Gastrocnemius medialis (tissue), 4 donors: ENCODE measurements around the gene IGFL2. TPM values are rescaled to one million over a fixed set of nuclear protein-coding genes. Genes with fewer than 3 reads are reported as not detected.
"Not testable (repeated sequence)": the region's sequence is repeated elsewhere in the genome, so short reads cannot be mapped to it uniquely, and the experiment has no call there.

Experiments used
- ATAC-seq, 2 donors: fragments of 150-250 bp; one replicate each; pipeline ENCODE4 v1.9.1; 2016
- DNase-seq, 2 donors: peaks; one replicate each; pipeline ENCODE4 v3.0.0-alpha.2; 2019
- H3K27ac ChIP-seq, 4 donors: fragments of 200-600 bp; sonication (generic); 1 replicate in 1 of 4; 2 replicates in 3 of 4; pipeline ENCODE4 v1.5.1; 2016 to 2018; ENCODE audit warnings: mild to moderate bottlenecking in 2 of 4, moderate library complexity in 1 of 4
- H3K27me3 ChIP-seq, 3 donors: fragments of 200-600 bp; sonication (generic) in 2 of 3; 1 replicate in 1 of 3; 2 replicates in 2 of 3; pipeline versions ENCODE4 v1.5.1 to v1.6.0; 2016 to 2019; ENCODE audit warnings: mild to moderate bottlenecking in 1 of 3, moderate library complexity in 1 of 3
- H3K36me3 ChIP-seq, 2 donors: fragments of 200-600 bp; sonication (generic) in 1 of 2; one replicate each; pipeline ENCODE4 v1.5.1; 2017 to 2018
- H3K4me1 ChIP-seq, 2 donors: fragments of 200-600 bp; sonication (generic) in 1 of 2; one replicate each; pipeline ENCODE4 v1.5.1; 2016 to 2017; ENCODE audit warnings: mild to moderate bottlenecking in 2 of 2
- H3K4me3 ChIP-seq, 4 donors: fragments of 200-600 bp; sonication (generic) in 3 of 4; 1 replicate in 1 of 4; 2 replicates in 3 of 4; pipeline ENCODE4 v1.5.1; 2016 to 2019; ENCODE audit warnings: mild to moderate bottlenecking in 2 of 4
- H3K9me3 ChIP-seq, 3 donors: fragments of 200-600 bp; sonication (generic) in 2 of 3; 1 replicate in 1 of 3; 2 replicates in 2 of 3; pipeline ENCODE4 v1.5.1; 2016 to 2019
- CTCF ChIP-seq, 5 experiments: fragments of 450-650 bp in 3 of 5; fragments of 200-600 bp in 2 of 5; sonication (generic) in 2 of 5; IDR thresholded peaks in 4 of 5; conservative IDR thresholded peaks in 1 of 5; 1 replicate in 4 of 5; 2 replicates in 1 of 5; pipeline ENCODE4 v1.5.1; 2016 to 2019; ENCODE audit warnings: antibody characterized with exemption in 5 of 5, mild to moderate bottlenecking in 3 of 5, moderate library complexity in 3 of 5
- POLR2A ChIP-seq, 2 donors: fragments of 450-650 bp; IDR thresholded peaks; one replicate each; pipeline ENCODE4 v1.6.1; 2017; ENCODE audit warnings: antibody characterized with exemption in 2 of 2, mild to moderate bottlenecking in 2 of 2, moderate library complexity in 2 of 2
- in situ Hi-C, 4 donors: fragments of 200-750 bp; cut with MboI; loops; one replicate each; pipeline versions ENCODE4 v1.15.0 to v1.8.0; 2017; ENCODE audit warnings: low sequenced_read_pairs in 4 of 4
- intact Hi-C: fragments of 100-400 bp; cut with DNase I; formaldehyde crosslinking; loops from one replicate; pipeline ENCODE4 v1.15.1; 2023; ENCODE audit warnings: low total_unique reads
- total RNA-seq, 4 donors: library from RNA; depleted of rRNA; stranded (reverse); fragments of >200 nt; gene quantifications; one replicate each; pipeline versions ENCODE4 v1.1.0 to v1.2.3, GENCODE V29; 2016

The IGFL2 gene
- total RNA-seq, 4 donors from 2014 or later, result not detected

- Histone ChIP-seq H3K4me1 (peaks cover 8 to 14% of the 10 kb centered on the region in 2 donors), H3K36me3 (no peaks in the 10 kb centered on the region), H3K4me3 (no peak overlapping the region), H3K27me3 (peaks cover 0 to 4% (median 3%) of the 10 kb centered on the region in 3 donors), H3K27ac (no peak overlapping the region), H3K9me3 (no peaks in the 10 kb centered on the region)
- TF ChIP-seq CTCF (IDR thresholded peaks at IDR 0.05 in 4 of 5, conservative IDR thresholded peaks at IDR 0.05 in 1 of 5), result no peak
- TF ChIP-seq POLR2A (IDR thresholded peaks at IDR 0.05), result no peak
- intact Hi-C loops, result no loop called here
- ATAC-seq (no peak), DNase-seq (no peak)
- in situ Hi-C loops, result no loop called here
These were observed 56.0 kb downstream of the IGFL2 start for GRCh38 chr19:46204008-46204407.

DNA sequence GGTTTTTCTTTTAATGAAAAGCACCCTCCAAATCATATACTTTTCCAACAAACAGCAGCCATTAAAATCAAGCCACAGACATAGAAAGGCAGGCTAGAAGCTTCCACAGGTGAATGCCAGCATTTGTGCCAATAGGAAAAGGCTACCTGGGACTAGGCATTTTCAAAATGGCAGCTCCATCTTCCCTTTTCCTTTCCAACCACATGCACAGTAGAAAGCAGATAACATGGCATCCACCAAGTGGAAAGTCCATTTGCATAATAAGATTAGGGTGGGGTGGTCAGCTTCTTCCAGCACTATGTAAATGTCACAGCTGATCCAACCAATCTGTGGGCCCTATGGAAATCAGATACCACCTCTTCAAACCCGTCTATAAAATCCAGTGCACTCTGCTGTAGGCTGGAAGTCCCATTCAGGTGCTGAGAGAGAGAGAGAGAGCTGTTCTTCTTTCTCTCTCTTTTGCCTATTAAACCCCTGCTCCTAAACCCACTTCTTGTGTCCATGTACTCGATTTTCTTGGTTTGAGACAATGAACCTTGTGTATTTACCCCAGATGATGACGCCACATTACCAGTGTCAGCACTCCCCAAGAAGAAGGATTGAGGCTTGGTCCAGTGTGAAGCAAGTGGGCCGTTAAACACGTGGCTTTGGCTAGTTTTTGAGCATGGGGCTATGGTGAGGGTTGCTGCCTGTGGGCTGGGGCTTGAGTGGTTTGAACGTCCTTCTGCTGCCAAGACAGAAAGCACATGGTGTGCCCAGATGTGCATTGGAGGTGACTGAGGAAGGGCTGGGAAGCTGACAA is 57.3 kb downstream of the IGFL2 start:
- no peak overlapping the region for H3K4me3 ChIP-seq
- no peak for DNase-seq
- peak overlapping the region in 1 of 4 donors; percentile 37 for H3K27ac ChIP-seq
- TF ChIP-seq CTCF (IDR thresholded peaks at IDR 0.05 in 4 of 5, conservative IDR thresholded peaks at IDR 0.05 in 1 of 5) (no peak), POLR2A (IDR thresholded peaks at IDR 0.05) (no peak)
- intact Hi-C loops, result no loop called here
- H3K27me3 ChIP-seq, result peaks cover 0 to 4% (median 3%) of the 10 kb centered on the region in 3 donors
- no peak for ATAC-seq
- H3K4me1 ChIP-seq, result peaks cover 8 to 14% of the 10 kb centered on the region in 2 donors
- in situ Hi-C loops, result no loop called here
- H3K36me3 ChIP-seq, result no peaks in the 10 kb centered on the region
- no peaks in the 10 kb centered on the region for H3K9me3 ChIP-seq

DNA sequence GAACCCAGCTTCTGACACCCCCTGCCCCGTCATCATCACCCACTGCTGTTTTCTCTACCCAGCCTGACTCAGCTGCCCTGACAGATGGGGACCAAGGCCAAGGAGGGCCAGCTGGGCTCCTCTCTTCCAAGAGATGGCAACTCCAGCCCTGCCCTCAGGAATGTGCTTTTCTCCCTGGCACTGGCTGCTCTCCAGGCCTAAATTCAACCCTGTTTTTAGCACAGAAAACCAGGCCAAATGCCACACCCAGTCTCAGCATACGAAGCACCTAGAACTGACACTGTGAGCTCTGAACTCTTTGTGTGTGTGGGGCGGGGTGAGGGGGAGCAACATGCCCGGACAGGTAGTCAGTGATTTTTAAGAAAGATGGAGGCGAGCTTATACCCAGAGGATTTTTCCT is 58.1 kb downstream of the IGFL2 start:
- intact Hi-C loops, result no loop called here
- Histone ChIP-seq H3K4me1 (peaks cover 16 to 19% of the 10 kb centered on the region in 2 donors), H3K27me3 (peaks cover 0 to 3% (median 0%) of the 10 kb centered on the region in 3 donors), H3K27ac (peak overlapping the region in 1 of 4 donors; percentile 37), H3K9me3 (no peaks in the 10 kb centered on the region), H3K36me3 (no peaks in the 10 kb centered on the region), H3K4me3 (no peak overlapping the region)
- in situ Hi-C loops, result no loop called here
- DNase-seq (peak; percentile 60 to 76), ATAC-seq (peak; percentile 75 to 88)
- TF ChIP-seq POLR2A (IDR thresholded peaks at IDR 0.05) (no peak), CTCF (IDR thresholded peaks at IDR 0.05 in 4 of 5, conservative IDR thresholded peaks at IDR 0.05 in 1 of 5) (no peak)

DNA sequence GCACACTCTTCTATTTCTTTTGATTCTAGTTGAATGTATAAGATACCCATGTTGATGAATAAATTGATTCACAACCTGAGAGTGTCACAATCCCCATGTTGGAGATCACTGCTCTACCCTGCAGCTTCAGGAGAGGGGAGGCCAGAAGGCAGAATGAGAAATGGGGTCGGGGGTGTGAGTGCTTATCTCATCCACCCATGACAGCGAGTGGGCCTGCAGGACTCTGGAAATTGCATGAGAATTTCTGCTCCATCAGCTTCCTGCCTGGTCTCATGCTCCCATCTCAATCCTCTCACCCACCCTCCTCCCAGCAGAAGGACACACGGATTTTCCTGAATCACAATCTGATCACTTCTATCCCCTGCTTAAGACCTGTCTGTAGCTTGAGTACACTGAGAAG is 58.6 kb downstream of the IGFL2 start:
- Histone ChIP-seq H3K4me1 (peaks cover 17 to 24% of the 10 kb centered on the region in 2 donors), H3K4me3 (no peak overlapping the region), H3K27me3 (no peaks in the 10 kb centered on the region), H3K36me3 (no peaks in the 10 kb centered on the region), H3K27ac (no peak overlapping the region), H3K9me3 (no peaks in the 10 kb centered on the region)
- ATAC-seq (no peak), DNase-seq (no peak)
- TF ChIP-seq CTCF (IDR thresholded peaks at IDR 0.05 in 4 of 5, conservative IDR thresholded peaks at IDR 0.05 in 1 of 5) (no peak), POLR2A (IDR thresholded peaks at IDR 0.05) (no peak)
- intact Hi-C loops, result no loop called here
- in situ Hi-C loops, result no loop called here

- intact Hi-C loops, DNase-seq, H3K36me3 ChIP-seq, H3K27me3 ChIP-seq, H3K4me3 ChIP-seq, H3K9me3 ChIP-seq, H3K27ac ChIP-seq, in situ Hi-C loops, ATAC-seq: not testable (repeated sequence)
- H3K4me1 ChIP-seq, result peaks cover 21 to 30% of the 10 kb centered on the region in 2 donors
These were observed 59.8 kb downstream of the IGFL2 start for GRCh38 chr19:46207858-46208257.
